GM11168 (cell line): ENCODE results near the gene IGF2R.

Source experiments
- in situ Hi-C: fragments of 300-500 bp; cut with MboI; formaldehyde crosslinking; loops from one replicate; pipeline ENCODE4 v1.12.0; 2022; ENCODE audit warnings: low sequenced_read_pairs; ENCODE audit not compliant: unreplicated experiment

The IGF2R gene

DNA sequence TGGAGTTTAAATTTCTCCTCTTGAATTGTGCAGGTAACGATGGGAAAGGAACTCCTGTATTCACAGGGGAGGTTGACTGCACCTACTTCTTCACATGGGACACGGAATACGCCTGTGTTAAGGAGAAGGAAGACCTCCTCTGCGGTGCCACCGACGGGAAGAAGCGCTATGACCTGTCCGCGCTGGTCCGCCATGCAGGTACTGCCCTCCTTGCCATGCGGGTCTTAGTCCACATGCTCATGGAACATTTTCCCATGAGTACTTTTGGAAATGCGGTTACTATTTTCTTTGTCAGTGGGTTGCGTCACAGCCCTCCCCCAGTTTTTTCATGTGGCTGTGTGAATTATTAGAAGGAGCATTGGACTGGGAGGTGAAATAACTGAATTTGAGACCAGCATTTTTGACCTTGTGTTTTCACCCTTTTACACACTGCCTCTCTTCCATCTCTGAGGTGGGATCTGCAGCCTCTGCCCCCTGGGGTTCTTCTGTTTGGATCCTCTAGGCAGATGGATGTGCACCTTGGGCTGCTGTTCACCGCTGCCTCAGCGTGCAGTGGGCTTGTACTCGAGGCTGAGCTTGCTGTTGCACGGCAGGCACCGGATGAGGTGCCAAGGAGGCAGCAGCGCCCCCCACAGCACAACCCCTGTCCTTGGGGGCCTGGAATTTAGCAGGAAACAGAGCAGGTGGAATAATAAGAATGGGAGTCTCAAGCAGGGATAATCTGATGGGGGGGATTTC, 71.8 kb downstream of the IGF2R start:
- in situ Hi-C loops, result no loop called here

DNA sequence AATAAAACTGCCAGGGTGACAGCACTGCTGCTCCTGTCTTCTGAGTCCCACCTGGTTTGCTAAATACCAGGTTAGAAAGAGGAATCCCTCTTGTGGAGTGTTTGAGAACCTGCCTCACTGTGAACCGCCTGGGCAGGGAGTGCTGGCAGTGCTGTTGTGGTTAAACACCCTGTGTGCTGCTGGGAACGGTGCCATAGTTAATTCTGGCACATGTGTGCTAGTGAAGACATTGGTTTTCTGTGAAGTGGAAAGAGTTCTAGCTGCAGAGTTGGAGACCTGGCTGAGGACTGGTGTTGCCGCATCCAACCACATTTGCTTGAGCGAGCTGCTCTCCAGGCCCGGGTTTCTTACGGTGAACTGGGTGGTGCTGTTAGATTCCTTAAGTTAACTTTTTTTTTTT, 72.7 kb downstream of the IGF2R start:
- in situ Hi-C loops, result no loop called here

DNA sequence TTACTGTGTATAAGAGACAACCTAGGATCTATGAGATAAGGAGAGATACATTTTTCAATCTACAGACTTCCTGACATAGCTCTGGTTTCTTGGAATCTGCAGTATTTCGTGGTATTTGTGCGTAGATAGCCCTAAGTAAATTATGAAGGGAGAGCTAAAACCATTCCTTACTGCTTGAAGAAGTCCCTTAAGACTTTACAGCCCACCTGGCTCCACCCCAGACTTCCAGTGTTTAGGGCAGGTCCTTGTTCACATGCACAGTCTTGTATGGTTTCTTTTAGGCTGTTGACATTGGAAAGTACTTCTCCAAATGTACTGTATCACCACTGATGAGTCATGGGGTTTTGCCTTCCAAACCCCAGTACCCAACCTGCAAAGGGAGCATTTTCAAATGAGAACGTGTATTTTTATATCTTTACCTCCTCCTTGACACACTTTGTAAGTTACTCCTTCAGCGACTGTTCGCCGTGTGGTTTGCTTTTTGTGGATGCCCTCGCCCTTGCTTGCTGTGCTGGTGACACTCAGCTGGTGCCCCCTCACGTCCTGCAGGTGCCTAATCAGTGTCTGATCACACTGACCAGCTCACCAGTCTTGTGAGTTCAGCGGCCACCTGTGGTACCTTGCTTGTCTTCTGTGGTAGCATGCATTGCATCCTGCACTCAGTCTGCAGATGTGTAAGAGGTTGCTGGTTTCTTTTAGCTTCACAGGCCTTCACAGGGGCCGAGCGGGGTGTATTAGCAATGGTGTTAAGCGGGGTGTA, 73.3 kb downstream of the IGF2R start:
- in situ Hi-C loops, result no loop called here

DNA sequence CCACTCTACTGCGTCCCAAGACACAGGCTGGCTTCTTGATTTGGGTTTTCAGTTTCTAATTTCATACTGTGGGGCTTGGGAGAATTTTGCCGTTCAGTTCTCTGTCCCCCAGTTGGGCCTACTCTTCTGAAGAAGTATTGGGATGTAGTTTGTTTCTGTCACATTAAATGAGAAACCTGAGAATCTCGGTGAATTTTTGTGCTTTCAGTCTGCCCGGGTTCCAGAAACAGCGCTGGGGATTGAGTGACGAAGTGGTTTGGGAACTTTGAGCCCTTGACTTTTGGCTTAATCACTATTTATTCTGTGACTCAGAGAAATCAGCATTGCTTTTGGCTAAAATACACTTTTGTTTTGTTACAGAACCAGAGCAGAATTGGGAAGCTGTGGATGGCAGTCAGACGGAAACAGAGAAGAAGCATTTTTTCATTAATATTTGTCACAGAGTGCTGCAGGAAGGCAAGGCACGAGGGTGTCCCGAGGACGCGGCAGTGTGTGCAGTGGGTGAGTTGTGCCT, 74.0 kb downstream of the IGF2R start:
- in situ Hi-C loops, result no loop called here

DNA sequence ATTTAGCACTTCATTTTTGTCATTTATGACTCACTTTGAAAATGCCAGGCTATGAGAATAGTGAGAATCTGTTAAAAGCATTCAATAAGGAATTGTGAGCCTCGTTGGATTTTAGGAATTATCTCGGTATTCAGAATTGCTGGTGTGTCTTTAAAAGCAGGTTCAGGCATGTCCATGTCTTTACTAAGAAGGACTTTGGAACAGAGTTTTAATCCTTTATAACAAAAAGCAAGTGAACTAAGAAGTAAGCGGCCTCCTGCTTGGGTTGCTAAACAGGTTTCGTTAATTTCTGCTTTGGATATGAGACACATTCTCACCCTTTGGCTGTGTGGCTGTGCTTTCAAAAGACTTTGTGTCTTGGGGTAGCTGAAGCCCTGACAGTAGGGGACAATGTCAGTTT, 74.9 kb downstream of the IGF2R start:
- in situ Hi-C loops, result no loop called here

DNA sequence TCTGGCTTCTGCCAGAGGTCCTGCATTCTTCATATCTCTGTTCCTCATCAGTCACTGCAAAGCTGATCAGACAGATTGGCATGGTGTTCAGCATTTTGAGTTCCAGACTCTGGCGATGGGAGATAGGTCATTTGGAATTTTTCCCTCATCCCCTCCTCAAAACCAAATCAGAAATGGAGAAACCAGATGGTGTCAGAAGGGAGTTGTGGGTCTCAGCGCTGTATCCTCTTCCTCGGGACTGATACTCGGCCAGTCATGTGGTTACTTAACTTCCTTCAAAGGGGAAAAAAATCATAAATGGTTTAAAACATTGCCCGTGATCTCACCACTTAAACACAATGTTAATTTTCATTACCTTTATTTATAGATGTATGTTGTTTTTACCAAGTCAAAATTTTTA, 75.8 kb downstream of the IGF2R start:
- in situ Hi-C loops, result no loop called here

DNA sequence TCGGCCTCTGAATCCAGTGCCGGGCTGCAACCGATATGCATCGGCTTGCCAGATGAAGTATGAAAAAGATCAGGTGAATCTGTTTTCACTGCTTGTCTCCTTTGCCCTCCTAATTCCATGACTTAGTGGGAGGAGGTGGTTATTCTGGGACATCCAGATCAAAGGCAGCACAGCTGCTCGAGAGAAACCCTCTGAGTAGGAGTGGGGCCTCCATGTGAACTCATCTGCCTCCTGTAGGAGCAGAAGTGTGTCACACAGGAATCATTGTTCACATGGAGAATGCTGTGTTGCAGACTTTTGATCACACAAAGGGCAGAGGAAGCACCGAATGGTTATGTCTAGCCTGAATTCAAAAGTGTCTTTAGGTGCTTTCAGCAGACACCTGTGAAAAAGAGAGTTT, 79.6 kb downstream of the IGF2R start:
- in situ Hi-C loops, result no loop called here

DNA sequence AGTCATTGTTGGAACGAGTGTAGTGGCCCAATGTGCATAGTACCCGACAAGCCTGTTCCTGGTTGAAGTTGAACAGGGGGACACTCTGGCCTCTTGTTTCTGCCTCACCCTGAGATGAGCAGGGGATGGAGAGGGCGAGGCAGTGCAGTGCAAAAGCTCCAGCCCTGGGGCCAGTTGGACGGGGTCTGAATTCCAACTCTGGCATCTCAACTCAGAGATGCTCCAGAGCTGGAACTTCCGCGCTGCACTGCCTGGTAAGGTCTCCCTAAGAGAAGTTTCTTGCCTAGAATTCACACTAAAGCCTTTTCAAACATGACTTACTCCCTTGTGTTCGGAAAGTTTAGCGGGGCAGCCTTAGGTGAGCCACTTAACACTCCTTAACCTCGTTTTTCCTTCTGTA, 80.5 kb downstream of the IGF2R start:
- in situ Hi-C loops, result no loop called here

DNA sequence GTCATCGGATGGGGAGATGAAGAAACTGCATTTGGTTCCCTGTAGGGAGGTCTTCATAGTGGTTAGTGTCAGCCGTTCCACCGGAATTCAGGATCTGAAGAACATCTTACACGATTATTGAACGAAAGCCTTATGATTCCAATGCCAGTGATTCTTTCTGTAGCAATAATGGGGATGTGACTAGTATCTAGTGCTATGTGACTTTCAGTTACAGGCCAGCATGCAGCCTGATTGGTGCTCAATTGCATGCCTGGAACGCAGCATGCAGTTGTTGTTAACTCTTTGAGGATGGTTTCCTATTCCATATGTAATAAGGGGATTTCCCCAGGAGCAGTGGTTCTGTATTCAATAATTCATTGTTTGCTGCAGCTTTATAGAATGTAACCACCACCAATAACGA, 81.1 kb downstream of the IGF2R start:
- in situ Hi-C loops, result no loop called here

DNA sequence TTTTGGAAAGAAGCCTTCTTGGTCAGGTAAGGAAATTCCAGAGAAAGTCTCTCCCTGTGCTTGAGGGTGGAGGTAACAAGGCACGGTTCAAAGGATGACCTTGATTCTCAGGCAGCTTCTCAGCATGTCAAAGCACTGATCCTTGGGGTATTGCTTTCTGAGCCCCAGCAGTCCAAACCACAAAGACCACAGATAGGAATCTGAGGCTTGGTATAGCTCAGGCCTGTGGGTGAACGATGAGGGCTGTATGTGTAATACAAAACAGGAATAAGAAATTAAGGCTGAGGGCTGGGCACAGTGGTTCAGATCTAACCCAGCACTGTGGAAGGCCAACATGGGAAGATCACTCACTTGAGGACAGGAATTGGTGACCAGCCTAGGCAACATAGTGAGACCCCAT, 82.5 kb downstream of the IGF2R start:
- in situ Hi-C loops, result no loop called here

DNA sequence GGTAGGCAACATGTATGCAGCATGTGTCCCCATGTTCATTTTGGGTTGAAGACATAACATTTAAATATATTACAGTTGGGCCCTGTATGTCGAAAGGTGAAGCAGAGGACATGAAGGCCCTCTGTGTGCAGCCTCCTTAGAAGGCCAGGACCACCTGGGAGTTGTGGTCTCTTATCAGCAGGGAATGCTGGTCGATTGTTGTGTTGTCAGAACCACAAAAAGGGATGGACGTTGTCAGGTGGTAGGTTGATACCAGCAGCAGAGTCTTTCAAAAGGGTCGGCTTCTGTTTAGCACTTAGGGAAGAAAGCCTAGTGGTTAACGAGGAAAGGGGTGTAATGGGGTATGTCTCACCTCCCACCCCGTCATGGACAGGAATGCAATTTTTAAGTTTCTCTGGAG, 85.4 kb downstream of the IGF2R start:
- in situ Hi-C loops, result no loop called here

DNA sequence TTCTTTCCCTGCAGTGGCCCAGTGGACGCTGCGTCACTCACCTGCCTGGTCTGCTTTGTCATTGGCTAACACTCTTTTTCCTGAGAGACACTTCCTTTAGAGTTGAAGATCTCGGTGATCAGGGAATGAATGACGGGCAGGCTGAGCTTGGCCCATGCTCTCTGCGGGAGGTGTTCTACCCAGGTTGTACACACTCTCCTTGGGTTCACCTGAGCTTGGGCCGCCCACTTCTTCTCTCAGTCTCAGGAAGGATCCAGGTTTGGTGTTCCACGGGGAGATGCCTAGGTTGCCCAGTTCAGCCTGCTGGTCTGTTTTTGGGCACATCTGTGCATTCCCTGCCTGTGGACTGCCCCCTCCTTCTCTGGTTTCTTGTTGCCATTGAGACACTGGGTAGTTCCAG, 86.0 kb downstream of the IGF2R start:
- in situ Hi-C loops, result no loop called here

DNA sequence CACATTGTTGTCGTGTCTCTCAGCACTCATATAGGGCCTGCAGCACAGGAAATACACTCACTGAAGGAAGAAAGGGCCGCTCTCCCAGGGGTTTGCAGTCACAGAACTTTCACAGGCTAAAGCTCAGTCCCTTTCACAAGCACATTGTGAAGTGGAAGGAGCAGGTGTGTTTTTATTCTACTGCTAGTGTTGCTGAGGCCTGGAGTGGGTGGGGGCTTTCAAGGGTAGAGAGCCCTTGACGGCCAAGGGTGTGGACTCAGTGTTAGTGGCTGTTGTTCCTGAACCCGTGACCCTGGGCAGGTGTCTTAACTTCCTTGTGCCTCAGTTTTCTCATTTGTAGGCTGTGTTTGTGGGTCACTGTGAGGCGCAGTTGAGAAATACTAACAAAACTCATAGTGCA, 86.5 kb downstream of the IGF2R start:
- in situ Hi-C loops, result no loop called here

DNA sequence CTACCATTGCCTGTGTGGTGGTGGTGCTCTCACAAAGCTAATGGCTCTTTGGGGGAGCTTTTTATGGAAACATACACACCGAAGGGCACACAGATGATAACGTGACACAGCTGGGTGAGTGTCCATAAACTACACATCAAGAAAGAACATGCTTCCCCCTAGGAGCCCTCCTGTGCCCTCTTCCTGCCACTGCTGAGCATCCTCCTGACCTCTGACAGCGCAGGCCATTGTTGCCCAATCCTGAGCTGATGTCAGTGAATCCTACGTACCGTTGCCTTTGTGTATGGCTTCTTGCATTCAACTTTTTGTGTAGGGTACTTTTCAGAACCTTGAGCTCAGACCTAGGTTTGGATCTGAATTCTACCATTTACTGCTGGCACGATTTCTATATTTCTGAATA, 86.9 kb downstream of the IGF2R start:
- in situ Hi-C loops, result no loop called here

DNA sequence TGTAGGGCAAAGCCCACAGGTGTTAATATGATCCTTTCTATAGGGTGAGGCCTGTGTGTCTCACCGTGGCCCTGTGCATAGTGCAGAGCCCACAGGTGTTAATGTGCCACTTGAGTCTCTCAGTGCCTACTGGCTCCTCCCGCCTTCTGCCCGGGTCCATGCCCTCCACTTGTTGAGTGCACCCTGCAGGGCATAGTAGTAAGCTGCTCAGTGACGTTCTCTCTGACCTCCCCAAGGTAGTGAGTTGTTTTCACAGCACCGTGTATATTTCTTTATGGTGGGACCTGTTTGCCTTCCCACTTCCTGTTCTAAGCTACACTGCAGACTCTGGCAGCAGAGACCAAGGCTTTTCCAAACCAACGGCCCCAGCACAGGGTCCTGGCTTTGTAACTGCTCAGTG, 88.2 kb downstream of the IGF2R start:
- in situ Hi-C loops, result no loop called here

DNA sequence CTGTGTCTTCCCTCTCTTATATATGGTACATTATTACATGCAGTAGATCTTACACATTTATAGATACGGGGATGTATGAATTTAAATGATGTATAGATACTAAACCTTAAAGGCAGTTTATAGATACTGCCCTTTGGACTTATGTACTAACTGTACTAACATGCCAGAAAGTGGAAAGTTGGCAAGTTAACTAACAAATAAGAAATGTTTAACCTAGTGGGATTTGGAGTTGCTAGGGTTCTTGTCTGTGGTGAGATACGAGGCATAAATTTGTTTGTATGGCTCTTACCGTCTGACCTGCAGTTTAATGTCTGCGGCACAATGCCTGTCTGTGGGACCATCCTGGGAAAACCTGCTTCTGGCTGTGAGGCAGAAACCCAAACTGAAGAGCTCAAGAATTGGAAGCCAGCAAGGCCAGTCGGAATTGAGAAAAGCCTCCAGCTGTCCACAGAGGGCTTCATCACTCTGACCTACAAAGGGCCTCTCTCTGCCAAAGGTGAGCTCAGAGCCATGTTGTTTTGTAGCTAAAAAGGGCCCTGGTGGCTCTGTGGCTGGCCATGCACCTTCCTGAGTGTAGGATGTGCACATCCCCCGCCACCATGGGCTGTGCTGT, 89.8 kb downstream of the IGF2R start:
- in situ Hi-C loops, result no loop called here

DNA sequence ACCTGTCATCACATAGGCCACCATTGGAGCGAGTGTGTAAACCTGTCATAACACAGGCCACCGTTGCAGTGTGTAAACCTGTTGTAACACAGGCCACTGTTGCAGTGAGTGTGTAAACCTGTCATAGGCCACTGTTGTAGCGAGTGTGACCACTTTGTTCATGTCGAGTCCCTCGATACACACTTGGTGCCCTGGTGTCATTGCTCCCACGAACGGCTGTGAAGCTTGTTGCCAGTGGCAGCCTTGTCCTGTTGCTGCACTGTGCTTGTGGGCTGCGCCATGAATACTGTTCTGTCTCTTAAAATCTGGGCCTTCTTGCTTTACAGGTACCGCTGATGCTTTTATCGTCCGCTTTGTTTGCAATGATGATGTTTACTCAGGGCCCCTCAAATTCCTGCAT, 91.3 kb downstream of the IGF2R start:
- in situ Hi-C loops, result no loop called here

DNA sequence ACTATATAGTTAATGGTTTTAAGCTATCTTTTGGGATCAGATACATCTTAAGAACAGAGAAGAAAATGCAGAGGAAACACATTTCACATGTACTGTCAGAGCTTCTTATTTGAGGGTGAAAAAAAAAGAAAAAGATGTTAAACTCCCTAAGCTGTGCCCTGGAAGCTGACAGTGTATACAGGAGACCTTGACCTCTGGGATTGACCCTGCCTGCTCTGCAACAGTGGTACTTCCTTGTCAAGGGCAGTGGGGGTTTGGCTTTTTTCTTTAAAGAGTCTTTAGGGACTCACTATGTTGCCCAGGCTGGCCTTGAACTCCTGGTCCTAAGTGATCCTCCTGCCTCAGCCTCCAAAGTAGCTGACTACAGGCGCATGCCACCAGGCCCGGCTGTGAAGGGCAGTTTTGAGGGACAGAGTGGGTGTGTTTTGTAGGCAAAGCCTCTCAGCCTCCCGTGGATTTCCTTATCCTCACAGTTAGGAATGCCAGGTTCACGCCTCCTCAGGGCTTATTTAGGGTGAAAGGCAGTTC, 92.1 kb downstream of the IGF2R start:
- in situ Hi-C loops, result no loop called here

DNA sequence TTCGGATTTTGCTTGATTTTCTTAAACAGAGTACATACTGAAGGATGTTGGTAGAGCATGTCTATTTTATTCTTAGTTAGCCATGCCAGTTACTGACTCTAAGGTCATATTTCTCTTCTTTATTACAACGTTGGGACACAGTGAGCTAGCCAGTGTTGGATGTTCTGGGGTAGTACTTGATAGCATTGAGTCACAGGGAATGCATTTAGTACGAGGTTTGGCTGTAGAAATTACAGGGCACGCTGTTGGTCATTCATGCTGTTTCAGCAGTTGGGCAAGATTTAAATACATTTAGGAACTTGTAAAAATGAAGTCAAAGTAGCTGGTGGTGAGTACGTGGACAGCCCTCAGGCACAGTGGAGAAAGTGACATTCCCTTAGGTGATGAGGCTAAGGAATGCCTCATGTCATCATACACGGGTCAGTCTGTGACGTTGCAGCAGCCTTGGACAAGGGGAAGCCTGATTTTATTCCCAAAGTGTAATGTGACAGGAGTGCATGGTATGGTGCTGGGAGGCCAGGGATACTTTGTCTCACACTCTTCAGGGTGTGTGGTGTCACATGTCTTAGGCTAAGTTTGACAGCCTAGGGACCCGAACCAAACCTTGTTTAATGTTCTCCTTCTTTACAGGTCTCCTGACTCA, 95.0 kb downstream of the IGF2R start:
- in situ Hi-C loops, result no loop called here

DNA sequence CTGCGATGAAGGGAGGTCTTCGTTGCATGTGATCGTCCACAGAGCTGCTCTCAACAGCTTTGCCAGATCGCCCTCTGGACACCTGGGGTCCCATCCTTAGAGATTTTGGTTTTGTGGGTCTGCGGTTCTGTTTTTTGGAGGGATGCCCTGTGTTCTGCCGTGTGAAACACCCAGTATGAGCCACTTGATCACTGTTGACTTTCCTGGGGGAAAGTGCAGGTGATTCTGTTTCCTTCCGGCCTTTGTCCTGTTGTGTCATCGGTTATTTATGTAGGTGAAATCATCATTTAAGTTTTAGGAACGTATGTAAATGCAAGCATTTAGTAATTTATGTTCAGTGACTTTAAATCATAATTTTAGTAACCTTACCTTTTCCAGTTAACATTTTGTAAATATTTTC, 96.3 kb downstream of the IGF2R start:
- in situ Hi-C loops, result no loop called here

DNA sequence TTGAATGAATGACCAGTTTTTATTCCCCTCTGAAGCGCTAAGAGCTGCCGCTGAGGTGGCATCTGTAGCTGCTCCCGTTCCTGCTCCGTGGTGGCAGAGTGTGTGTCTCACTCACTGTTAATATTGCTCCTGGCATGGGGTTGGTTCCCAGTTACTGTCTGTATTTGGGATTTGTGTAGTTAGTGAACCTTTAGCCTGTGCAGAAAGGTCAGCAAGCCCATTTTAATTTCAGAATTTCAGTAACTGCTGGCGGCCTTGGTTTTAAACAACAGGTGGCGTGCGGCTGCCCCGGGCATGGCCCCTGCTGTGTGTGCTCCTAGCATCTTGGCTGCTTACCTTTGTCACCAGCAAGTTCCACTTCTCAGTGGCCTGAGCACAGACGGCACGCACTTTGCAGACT, 98.7 kb downstream of the IGF2R start:
- in situ Hi-C loops, result no loop called here
